H1 (cell line): Measurements from ENCODE around the gene KRTAP9-6. TPM values are rescaled to one million over a fixed set of nuclear protein-coding genes. Genes with fewer than 3 reads are reported as not detected.

Source experiments
- CTCF ChIA-PET: fragments of 300-600 bp; sonication (Branson Sonifier 250); formaldehyde crosslinking; loops from one replicate; lab custom pipeline; 2021; ENCODE audit not compliant: partially characterized antibody; lab: Charles Lee
- POLR2A ChIA-PET: fragments of 300-600 bp; sonication (Branson Sonifier 250); formaldehyde crosslinking; loops from one replicate; lab custom pipeline; 2021; ENCODE audit warnings: inconsistent platforms; ENCODE audit not compliant: partially characterized antibody; lab: Charles Lee
- DNase-seq, 2 experiments: peaks; one replicate each; pipeline versions ENCODE4 v3.0.0 to v3.0.0-alpha.2; 2010 to 2022; ENCODE audit warnings: low spot score in 2 of 2, low read depth in 1 of 2, mixed read lengths in 1 of 2
- FAIRE-seq: peaks from 2 replicates; lab custom pipeline; 2011; peaks lifted over from hg19 to GRCh38; lab: Jason Lieb, UNC
- H2AFZ ChIP-seq: 2 replicates; pipeline ENCODE4 v1.8.1; 2012; ENCODE audit warnings: low read length, inconsistent platforms
- H2AK5ac ChIP-seq: 2 replicates; pipeline ENCODE4 v1.6.1; 2013; ENCODE audit warnings: low read depth, low read length
- H2BK120ac ChIP-seq: replicated peaks from 2 replicates; pipeline ENCODE3; 2013; ENCODE audit warnings: low read depth, low read length, inconsistent platforms
- H2BK12ac ChIP-seq: 2 replicates; pipeline ENCODE4 v1.6.1; 2013; ENCODE audit warnings: low read depth, low read length
- H2BK15ac ChIP-seq: 2 replicates; pipeline ENCODE4 v1.6.1; 2013; ENCODE audit warnings: low read length
- H2BK20ac ChIP-seq: 2 replicates; pipeline ENCODE4 v1.6.1; 2013; ENCODE audit warnings: low read length
- H2BK5ac ChIP-seq: 2 replicates; pipeline ENCODE4 v1.6.1; 2013; ENCODE audit warnings: low read depth, low read length
- H3K14ac ChIP-seq: 2 replicates; pipeline ENCODE4 v1.6.1; 2013; ENCODE audit warnings: inconsistent platforms; ENCODE audit not compliant: insufficient read length
- H3K18ac ChIP-seq: 2 replicates; pipeline ENCODE4 v1.6.1; 2013; ENCODE audit warnings: low read length; ENCODE audit errors: extremely low read depth
- H3K23ac ChIP-seq: 2 replicates; pipeline ENCODE4 v1.6.1; 2013; ENCODE audit warnings: inconsistent platforms; ENCODE audit not compliant: insufficient read length
- H3K23me2 ChIP-seq: 2 replicates; pipeline ENCODE4 v1.6.1; 2013; ENCODE audit warnings: low read depth, low read length
- H3K27ac ChIP-seq: 2 replicates; pipeline ENCODE4 v1.6.1; 2011; ENCODE audit warnings: low read depth, low read length, inconsistent platforms
- H3K27me3 ChIP-seq, 4 experiments: replicated peaks in 1 of 4; 1 replicate in 1 of 4; 2 replicates in 3 of 4; pipeline versions ENCODE4 v1.6.1 to v1.8.1; 2011 to 2013; ENCODE audit warnings: low read length in 3 of 4, mild to moderate bottlenecking in 3 of 4, inconsistent platforms in 2 of 4, mixed read lengths in 2 of 4, moderate library complexity in 1 of 4; ENCODE audit not compliant: control insufficient read depth in 3 of 4, insufficient read depth in 3 of 4; ENCODE audit errors: extremely low read depth in 1 of 4
- H3K36me3 ChIP-seq, 4 experiments: 2 replicates each; pipeline versions ENCODE4 v1.6.1 to v1.8.1; 2011 to 2013; ENCODE audit warnings: mild to moderate bottlenecking in 4 of 4, low read length in 3 of 4, moderate library complexity in 2 of 4, control low read depth in 1 of 4, inconsistent platforms in 1 of 4; ENCODE audit not compliant: insufficient read depth in 4 of 4, control insufficient read depth in 2 of 4
- H3K4ac ChIP-seq: replicated peaks from 2 replicates; pipeline ENCODE3; 2013; ENCODE audit warnings: low read length, low read depth, mixed read lengths, inconsistent platforms; ENCODE audit not compliant: insufficient read length
- H3K4me1 ChIP-seq, 4 experiments: replicated peaks in 1 of 4; 1 replicate in 1 of 4; 2 replicates in 3 of 4; pipeline versions ENCODE4 v1.6.1 to v1.8.1; 2011 to 2013; ENCODE audit warnings: low read length in 3 of 4, inconsistent platforms in 2 of 4, mixed read lengths in 1 of 4; ENCODE audit not compliant: insufficient read depth in 4 of 4, control insufficient read depth in 3 of 4
- H3K4me2 ChIP-seq, 2 experiments: 2 replicates each; pipeline versions ENCODE4 v1.6.1 to v1.8.1; 2011 to 2013; ENCODE audit warnings: low read depth in 2 of 2, low read length in 2 of 2, control low read depth in 1 of 2, inconsistent platforms in 1 of 2, mild to moderate bottlenecking in 1 of 2; ENCODE audit not compliant: insufficient read depth in 1 of 2
- H3K4me3 ChIP-seq, 4 experiments: fragments of 200-600, 300-600 bp in 1 of 4; sonication (generic), shearing (Covaris generic), sonication (Bioruptor Twin) in 1 of 4; 2 replicates each; pipeline versions ENCODE4 v1.5.1 to v1.8.1; 2011 to 2016; ENCODE audit warnings: low read length in 4 of 4, low read depth in 3 of 4, control low read depth in 2 of 4, inconsistent platforms in 2 of 4, mild to moderate bottlenecking in 2 of 4, mixed read lengths in 1 of 4, moderate library complexity in 1 of 4; ENCODE audit not compliant: insufficient read depth in 2 of 4; ENCODE audit errors: extremely low read depth in 1 of 4
- H3K56ac ChIP-seq: replicated peaks from 2 replicates; pipeline ENCODE3; 2013; ENCODE audit warnings: low read depth, mild to moderate bottlenecking, mixed read lengths, low read length, inconsistent platforms; ENCODE audit not compliant: insufficient read length
- H3K79me1 ChIP-seq: 2 replicates; pipeline ENCODE4 v1.6.1; 2013; ENCODE audit warnings: low read depth, low read length, control low read depth
- H3K79me2 ChIP-seq, 2 experiments: 2 replicates each; pipeline versions ENCODE4 v1.6.1 to v1.8.1; 2012 to 2013; ENCODE audit warnings: low read length in 2 of 2, mild to moderate bottlenecking in 2 of 2, inconsistent platforms in 1 of 2; ENCODE audit not compliant: insufficient read depth in 2 of 2, control insufficient read depth in 1 of 2
- H3K9ac ChIP-seq, 4 experiments: replicated peaks in 1 of 4; 1 replicate in 1 of 4; 2 replicates in 3 of 4; pipeline versions ENCODE4 v1.6.1 to v1.8.1; 2011 to 2013; ENCODE audit warnings: low read depth in 3 of 4, low read length in 3 of 4, control low read depth in 2 of 4, mild to moderate bottlenecking in 2 of 4, moderate library complexity in 2 of 4, inconsistent platforms in 1 of 4; ENCODE audit errors: extremely low read depth in 1 of 4
- H3K9me3 ChIP-seq, 2 experiments: 2 replicates each; pipeline versions ENCODE4 v1.6.1 to v1.8.1; 2012 to 2013; ENCODE audit warnings: mild to moderate bottlenecking in 2 of 2, moderate library complexity in 2 of 2, control low read depth in 1 of 2, inconsistent platforms in 1 of 2, low read depth in 1 of 2, low read length in 1 of 2, mixed read lengths in 1 of 2; ENCODE audit not compliant: insufficient read depth in 2 of 2
- H4K20me1 ChIP-seq, 2 experiments: replicated peaks in 1 of 2; 2 replicates each; pipeline versions ENCODE3 to v1.8.1; 2011 to 2013; ENCODE audit warnings: inconsistent platforms in 2 of 2, low read length in 2 of 2, mild to moderate bottlenecking in 1 of 2; ENCODE audit not compliant: insufficient read depth in 2 of 2, control insufficient read depth in 1 of 2
- H4K5ac ChIP-seq: 2 replicates; pipeline ENCODE4 v1.6.1; 2013; ENCODE audit warnings: low read length, low read depth, mixed read lengths, inconsistent platforms; ENCODE audit not compliant: insufficient read length
- H4K8ac ChIP-seq: 2 replicates; pipeline ENCODE4 v1.8.0; 2013; ENCODE audit warnings: mild to moderate bottlenecking, moderate library complexity, low read length, inconsistent platforms; ENCODE audit not compliant: insufficient read depth; ENCODE audit errors: extremely low read depth
- H4K91ac ChIP-seq: replicated peaks from 2 replicates; pipeline ENCODE3; 2013; ENCODE audit warnings: low read length, mixed read lengths, inconsistent platforms; ENCODE audit not compliant: insufficient read length
- BCL11A ChIP-seq, 2 experiments: IDR thresholded peaks; one replicate each; pipeline ENCODE4 v1.6.1; 2011; ENCODE audit warnings: low read depth in 2 of 2, low read length in 2 of 2, mild to moderate bottlenecking in 2 of 2
- KDM5A ChIP-seq: fragments of 200-600 bp; IDR thresholded peaks from 2 replicates; pipeline ENCODE4 v1.7.1; 2012; ENCODE audit warnings: mild to moderate bottlenecking, low read length, inconsistent platforms, mixed read lengths
- MAFK ChIP-seq: IDR thresholded peaks from 2 replicates; pipeline ENCODE4 v1.6.1; 2012; ENCODE audit warnings: low read depth, mild to moderate bottlenecking, improper control_type of control experiment, low read length
- PHF8 ChIP-seq: fragments of 200-600 bp; sonication (generic); conservative IDR thresholded peaks from 2 replicates; pipeline ENCODE4 v1.7.1; 2012; ENCODE audit warnings: low read depth, mild to moderate bottlenecking, inconsistent platforms, low read length, moderate library complexity
- RFX5 ChIP-seq: IDR thresholded peaks from 2 replicates; pipeline ENCODE4 v1.6.1; 2011; ENCODE audit warnings: low read depth, low read length, improper control_type of control experiment, borderline replicate concordance
- TBP ChIP-seq: IDR thresholded peaks from 2 replicates; pipeline ENCODE4 v1.6.1; 2011; ENCODE audit warnings: low read depth, low read length, improper control_type of control experiment
- TCF12 ChIP-seq: IDR thresholded peaks from 2 replicates; pipeline ENCODE4 v1.6.1; 2011; ENCODE audit warnings: low read depth, mild to moderate bottlenecking, low read length
- WGBS, 2 experiments: shearing (Covaris generic) in 1 of 2; methylation state at CpG; one replicate each; pipeline versions ENCODE4 v1.1.6 to v1.1.7; 2013 to 2015; ENCODE audit warnings: low lambda C conversion rate in 2 of 2, mixed read lengths in 2 of 2, inconsistent platforms in 1 of 2, low coverage in 1 of 2, missing lambda C conversion rate in 1 of 2; ENCODE audit not compliant: insufficient replicate concordance in 2 of 2, insufficient coverage in 1 of 2, insufficient read length in 1 of 2; ENCODE audit errors: extremely low coverage in 1 of 2, missing lambda C conversion rate in 1 of 2; 5-methylcytosine and 5-hydroxymethylcytosine counted together
- polyA plus RNA-seq, 7 experiments: library from polyadenylated mRNA; depleted of rRNA in 3 of 7; stranded (reverse) in 5 of 7; unstranded in 2 of 7; fragments of >200 nt in 5 of 7; fragments of 200-250 nt in 2 of 7; gene quantifications; 1 replicate in 5 of 7; 2 replicates in 1 of 7; 4 replicates in 1 of 7; pipeline versions ENCODE4 v1.2.1 to v1.2.3, GENCODE V29; 2011 to 2013; ENCODE audit warnings: missing spikeins in 2 of 7, mixed read lengths in 2 of 7
- total RNA-seq: library from RNA; stranded (reverse); fragmentation: NEBNext Ultra II Directional; extraction: Animal tissue kit (Norgen Biotek cat#: 25700); gene quantifications from 2 replicates; pipeline ENCODE4 v1.2.1, GENCODE V29; 2021

Gene KRTAP9-6
- total and polyA plus RNA-seq, 2 of the 8 experiments (the other 6 are each of a cell fraction or from before 2014, with no cell fraction given), result not detected

- Histone ChIP-seq H3K36me3 (no peaks in the 10 kb centered on the region), H4K20me1 (no peaks in the 10 kb centered on the region), H3K4me1 (peaks cover 0 to 2% (median 0%) of the 10 kb centered on the region in 4 experiments; a peak in 2 of 7 replicates), H3K14ac (no peak overlapping the region), H3K4me3 (no peak overlapping the region), H2BK12ac (no peak overlapping the region), H3K79me1 (no peaks in the 10 kb centered on the region), H2AK5ac (no peak overlapping the region), H4K5ac (no peak overlapping the region), H2BK20ac (no peak overlapping the region), H3K9ac (no peak overlapping the region), H3K18ac (no peak overlapping the region), H3K27me3 (no peaks in the 10 kb centered on the region; a peak in 1 of 7 replicates), H3K23me2 (no peaks in the 10 kb centered on the region; the same call in 1 of the 2 replicates), H3K9me3 (no peaks in the 10 kb centered on the region), H2BK5ac (no peak overlapping the region), H3K27ac (no peak overlapping the region), H3K23ac (no peak overlapping the region), H4K91ac (no peak overlapping the region), H4K8ac (no peak overlapping the region), H3K4ac (no peak overlapping the region), H3K56ac (no peak overlapping the region), H3K79me2 (no peaks in the 10 kb centered on the region), H3K4me2 (no peak overlapping the region), H2AFZ (no peak overlapping the region), H2BK15ac (no peak overlapping the region), H2BK120ac (no peak overlapping the region)
- FAIRE-seq (no peak), DNase-seq (no peak)
- TF ChIP-seq PHF8 (no peak), RFX5 (no peak), KDM5A (no peak), TCF12 (no peak), MAFK (no peak), BCL11A (IDR thresholded peaks at IDR 0.05; ENCODE audit: low read depth in 2 of 2, low read length in 2 of 2) (no peak), TBP (no peak)
- POLR2A ChIA-PET, result no interaction called here
- 94% methylated on average over 1 of the region's 1 CpG; no CpG with 5 or more reads in 1 of the 2 experiments for WGBS, 2 experiments
- CTCF ChIA-PET, result no interaction called here
These were observed 13.9 kb upstream of the KRTAP9-6 start for GRCh38 chr17:41251261-41251660.
